Ammon's horn (tissue), 1 donor: Measurements from ENCODE around the gene IVNS1ABP.
"Not testable (repeated sequence)": the region's sequence is repeated elsewhere in the genome, so short reads cannot be mapped to it uniquely, and the experiment has no call there.

Experiments used
- DNase-seq: peaks from one replicate; pipeline ENCODE4 v3.0.0-alpha.2; 2016; ENCODE audit warnings: low spot score

Gene IVNS1ABP

GRCh38 chr1:185252404-185252803 lies 64.6 kb downstream of the IVNS1ABP start:
- not testable (repeated sequence) for DNase-seq

GRCh38 chr1:185251928-185252327 lies 65.1 kb downstream of the IVNS1ABP start:
- DNase-seq = not testable (repeated sequence)

DNA sequence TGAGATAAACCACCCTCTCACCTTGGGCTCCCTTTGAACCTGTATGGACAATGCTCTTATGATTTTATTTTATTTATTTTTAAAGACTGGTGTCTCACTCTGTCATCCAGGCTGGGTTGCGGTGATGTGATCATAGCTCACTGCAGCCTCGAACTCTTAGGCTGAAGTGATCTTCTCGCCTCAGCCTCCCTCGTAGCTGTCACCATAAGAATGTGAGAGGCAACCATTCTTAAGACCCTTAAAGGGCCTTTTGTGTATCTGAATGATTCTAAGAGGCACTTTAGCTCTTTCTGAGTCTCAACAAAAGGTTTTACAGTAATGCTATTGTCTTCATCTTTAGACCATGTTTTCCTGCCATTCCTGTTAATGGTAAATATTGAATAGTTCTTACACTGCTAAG lies 67.0 kb downstream of the IVNS1ABP start:
- DNase-seq = no peak

- no peak for DNase-seq
These were observed 67.5 kb downstream of the IVNS1ABP start for GRCh38 chr1:185249563-185249962.
